ENCODE results near the gene DMRT1.
A peak's percentile ranks its signal among the peaks of the same experiment; 100 is the strongest.
"Not testable (repeated sequence)": the region's sequence is repeated elsewhere in the genome, so short reads cannot be mapped to it uniquely, and the experiment has no call there.

Gene DMRT1

GRCh38 chr9:818958-819357, 22.5 kb upstream of the DMRT1 start:
- no peak overlapping the region for H3K9ac ChIP-seq (ENCODE audit: low read depth, low read length)
- H3K4me1 ChIP-seq (ENCODE audit: control insufficient read depth, insufficient read depth, low read length) = no peaks in the 10 kb centered on the region
- no peaks in the 10 kb centered on the region for H3K9me3 ChIP-seq (ENCODE audit: control insufficient read depth, insufficient read depth, low read length)
- no peak overlapping the region for H3K4me3 ChIP-seq (ENCODE audit: low read depth, low read length)
- H3K36me3 ChIP-seq (ENCODE audit: control insufficient read depth, insufficient read depth, low read length) = no peaks in the 10 kb centered on the region
- H3K27me3 ChIP-seq (ENCODE audit: control insufficient read depth, insufficient read depth, low read length) = no peaks in the 10 kb centered on the region

GRCh38 chr9:826500-827280, 14.8 kb upstream of the DMRT1 start:
- no peak overlapping the region for H3K9ac ChIP-seq (ENCODE audit: low read depth, low read length)
- no peak overlapping the region for H3K4me3 ChIP-seq (ENCODE audit: low read depth, low read length)
- H3K4me1 ChIP-seq (ENCODE audit: control insufficient read depth, insufficient read depth, low read length) = no peaks in the 10 kb centered on the region
- H3K27me3 ChIP-seq (ENCODE audit: control insufficient read depth, insufficient read depth, low read length) = no peaks in the 10 kb centered on the region
- H3K9me3 ChIP-seq (ENCODE audit: control insufficient read depth, insufficient read depth, low read length) = no peaks in the 10 kb centered on the region
- H3K36me3 ChIP-seq (ENCODE audit: control insufficient read depth, insufficient read depth, low read length) = no peaks in the 10 kb centered on the region

- no peak overlapping the region for H3K4me3 ChIP-seq (ENCODE audit: low read depth, low read length)
- no peaks in the 10 kb centered on the region for H3K36me3 ChIP-seq (ENCODE audit: control insufficient read depth, insufficient read depth, low read length)
- peaks cover 95% of the 10 kb centered on the region for H3K27me3 ChIP-seq (ENCODE audit: control insufficient read depth, insufficient read depth, low read length)
- H3K9me3 ChIP-seq (ENCODE audit: control insufficient read depth, insufficient read depth, low read length) = no peaks in the 10 kb centered on the region
- no peak overlapping the region for H3K9ac ChIP-seq (ENCODE audit: low read depth, low read length)
- peaks cover 6% of the 10 kb centered on the region for H3K4me1 ChIP-seq (ENCODE audit: control insufficient read depth, insufficient read depth, low read length)
Observed at GRCh38 chr9:840343-840742, 1.2 kb upstream of the DMRT1 start.

GRCh38 chr9:842635-843426, 1.3 kb downstream of the DMRT1 start:
- no peaks in the 10 kb centered on the region for H3K9me3 ChIP-seq (ENCODE audit: control insufficient read depth, insufficient read depth, low read length)
- no peak overlapping the region for H3K9ac ChIP-seq (ENCODE audit: low read depth, low read length)
- peaks cover 99% of the 10 kb centered on the region for H3K27me3 ChIP-seq (ENCODE audit: control insufficient read depth, insufficient read depth, low read length)
- peak overlapping the region; percentile 35 for H3K4me3 ChIP-seq (ENCODE audit: low read depth, low read length)
- H3K36me3 ChIP-seq (ENCODE audit: control insufficient read depth, insufficient read depth, low read length) = no peaks in the 10 kb centered on the region
- H3K4me1 ChIP-seq (ENCODE audit: control insufficient read depth, insufficient read depth, low read length) = peaks cover 6% of the 10 kb centered on the region

GRCh38 chr9:843427-843785, 1.9 kb downstream of the DMRT1 start:
- Histone ChIP-seq H3K4me3 (ENCODE audit: low read depth, low read length) (peak overlapping the region; percentile 13), H3K27me3 (ENCODE audit: control insufficient read depth, insufficient read depth, low read length) (peaks cover 98% of the 10 kb centered on the region), H3K36me3 (ENCODE audit: control insufficient read depth, insufficient read depth, low read length) (no peaks in the 10 kb centered on the region), H3K9me3 (ENCODE audit: control insufficient read depth, insufficient read depth, low read length) (no peaks in the 10 kb centered on the region), H3K9ac (ENCODE audit: low read depth, low read length) (no peak overlapping the region), H3K4me1 (ENCODE audit: control insufficient read depth, insufficient read depth, low read length) (peaks cover 6% of the 10 kb centered on the region)

GRCh38 chr9:846852-847251, 5.4 kb downstream of the DMRT1 start:
- H3K4me3 ChIP-seq (ENCODE audit: low read depth, low read length) = no peak overlapping the region
- no peaks in the 10 kb centered on the region for H3K36me3 ChIP-seq (ENCODE audit: control insufficient read depth, insufficient read depth, low read length)
- H3K9ac ChIP-seq (ENCODE audit: low read depth, low read length) = no peak overlapping the region
- peaks cover 73% of the 10 kb centered on the region for H3K27me3 ChIP-seq (ENCODE audit: control insufficient read depth, insufficient read depth, low read length)
- peaks cover 2% of the 10 kb centered on the region for H3K4me1 ChIP-seq (ENCODE audit: control insufficient read depth, insufficient read depth, low read length)
- H3K9me3 ChIP-seq (ENCODE audit: control insufficient read depth, insufficient read depth, low read length) = no peaks in the 10 kb centered on the region

- Histone ChIP-seq H3K4me3 (ENCODE audit: low read depth, low read length) (no peak overlapping the region), H3K4me1 (ENCODE audit: control insufficient read depth, insufficient read depth, low read length) (peaks cover 2% of the 10 kb centered on the region), H3K27me3 (ENCODE audit: control insufficient read depth, insufficient read depth, low read length) (peaks cover 66% of the 10 kb centered on the region), H3K9ac (ENCODE audit: low read depth, low read length) (no peak overlapping the region), H3K36me3 (ENCODE audit: control insufficient read depth, insufficient read depth, low read length) (no peaks in the 10 kb centered on the region), H3K9me3 (ENCODE audit: control insufficient read depth, insufficient read depth, low read length) (no peaks in the 10 kb centered on the region)
Observed at GRCh38 chr9:847505-847904, 6.0 kb downstream of the DMRT1 start.

- Histone ChIP-seq H3K27me3 (ENCODE audit: control insufficient read depth, insufficient read depth, low read length) (peaks cover 47% of the 10 kb centered on the region), H3K4me1 (ENCODE audit: control insufficient read depth, insufficient read depth, low read length) (no peaks in the 10 kb centered on the region), H3K9me3 (ENCODE audit: control insufficient read depth, insufficient read depth, low read length) (no peaks in the 10 kb centered on the region), H3K9ac (ENCODE audit: low read depth, low read length) (no peak overlapping the region), H3K36me3 (ENCODE audit: control insufficient read depth, insufficient read depth, low read length) (no peaks in the 10 kb centered on the region), H3K4me3 (ENCODE audit: low read depth, low read length) (no peak overlapping the region)
Observed at GRCh38 chr9:849431-849830, 7.9 kb downstream of the DMRT1 start.

GRCh38 chr9:852539-852938, 11.0 kb downstream of the DMRT1 start:
- Histone ChIP-seq H3K4me1 (ENCODE audit: control insufficient read depth, insufficient read depth, low read length) (no peaks in the 10 kb centered on the region), H3K9me3 (ENCODE audit: control insufficient read depth, insufficient read depth, low read length) (no peaks in the 10 kb centered on the region), H3K27me3 (ENCODE audit: control insufficient read depth, insufficient read depth, low read length) (peaks cover 17% of the 10 kb centered on the region), H3K4me3 (ENCODE audit: low read depth, low read length) (no peak overlapping the region), H3K36me3 (ENCODE audit: control insufficient read depth, insufficient read depth, low read length) (no peaks in the 10 kb centered on the region), H3K9ac (ENCODE audit: low read depth, low read length) (no peak overlapping the region)

GRCh38 chr9:859251-859650, 17.8 kb downstream of the DMRT1 start:
- H3K4me1 ChIP-seq (ENCODE audit: control insufficient read depth, insufficient read depth, low read length) = no peaks in the 10 kb centered on the region
- H3K27me3 ChIP-seq (ENCODE audit: control insufficient read depth, insufficient read depth, low read length) = no peaks in the 10 kb centered on the region
- H3K9ac ChIP-seq (ENCODE audit: low read depth, low read length) = no peak overlapping the region
- H3K36me3 ChIP-seq (ENCODE audit: control insufficient read depth, insufficient read depth, low read length) = no peaks in the 10 kb centered on the region
- H3K4me3 ChIP-seq (ENCODE audit: low read depth, low read length) = no peak overlapping the region
- no peaks in the 10 kb centered on the region for H3K9me3 ChIP-seq (ENCODE audit: control insufficient read depth, insufficient read depth, low read length)

GRCh38 chr9:860706-861105, 19.2 kb downstream of the DMRT1 start:
- Histone ChIP-seq H3K4me1 (ENCODE audit: control insufficient read depth, insufficient read depth, low read length) (no peaks in the 10 kb centered on the region), H3K36me3 (ENCODE audit: control insufficient read depth, insufficient read depth, low read length) (no peaks in the 10 kb centered on the region), H3K27me3 (ENCODE audit: control insufficient read depth, insufficient read depth, low read length) (no peaks in the 10 kb centered on the region), H3K9me3 (ENCODE audit: control insufficient read depth, insufficient read depth, low read length) (no peaks in the 10 kb centered on the region), H3K9ac (ENCODE audit: low read depth, low read length) (no peak overlapping the region), H3K4me3 (ENCODE audit: low read depth, low read length) (no peak overlapping the region)

GRCh38 chr9:861525-861924, 20.0 kb downstream of the DMRT1 start:
- H3K4me1 ChIP-seq (ENCODE audit: control insufficient read depth, insufficient read depth, low read length); H3K9ac ChIP-seq (ENCODE audit: low read depth, low read length); H3K36me3 ChIP-seq (ENCODE audit: control insufficient read depth, insufficient read depth, low read length); H3K9me3 ChIP-seq (ENCODE audit: control insufficient read depth, insufficient read depth, low read length); H3K27me3 ChIP-seq (ENCODE audit: control insufficient read depth, insufficient read depth, low read length); H3K4me3 ChIP-seq (ENCODE audit: low read depth, low read length): not testable (repeated sequence)

Measured in iPS-15b (cell line).